ENCODE results near the gene SNX27.

DNA sequence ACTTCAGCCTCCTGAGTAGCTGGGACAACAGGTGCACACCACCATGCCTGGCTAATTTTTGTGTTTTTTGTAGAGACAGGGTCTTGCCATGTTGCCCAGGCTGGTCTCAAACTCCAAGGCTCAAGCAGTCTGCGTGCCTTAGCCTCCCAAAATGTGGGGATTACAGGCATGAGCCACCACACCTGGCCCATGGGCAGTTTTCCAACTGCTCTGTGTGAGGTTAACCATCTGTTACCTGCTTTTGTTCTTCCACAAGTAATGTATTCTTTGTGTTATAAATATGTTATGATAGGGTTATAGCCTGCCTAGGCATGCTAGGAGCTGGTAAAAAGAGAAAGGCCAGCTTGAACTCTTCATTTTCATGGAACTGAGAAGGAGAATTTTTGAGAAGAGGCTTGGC, 41.0 kb upstream of the SNX27 start:
- TF ChIP-seq, protein P1, sequence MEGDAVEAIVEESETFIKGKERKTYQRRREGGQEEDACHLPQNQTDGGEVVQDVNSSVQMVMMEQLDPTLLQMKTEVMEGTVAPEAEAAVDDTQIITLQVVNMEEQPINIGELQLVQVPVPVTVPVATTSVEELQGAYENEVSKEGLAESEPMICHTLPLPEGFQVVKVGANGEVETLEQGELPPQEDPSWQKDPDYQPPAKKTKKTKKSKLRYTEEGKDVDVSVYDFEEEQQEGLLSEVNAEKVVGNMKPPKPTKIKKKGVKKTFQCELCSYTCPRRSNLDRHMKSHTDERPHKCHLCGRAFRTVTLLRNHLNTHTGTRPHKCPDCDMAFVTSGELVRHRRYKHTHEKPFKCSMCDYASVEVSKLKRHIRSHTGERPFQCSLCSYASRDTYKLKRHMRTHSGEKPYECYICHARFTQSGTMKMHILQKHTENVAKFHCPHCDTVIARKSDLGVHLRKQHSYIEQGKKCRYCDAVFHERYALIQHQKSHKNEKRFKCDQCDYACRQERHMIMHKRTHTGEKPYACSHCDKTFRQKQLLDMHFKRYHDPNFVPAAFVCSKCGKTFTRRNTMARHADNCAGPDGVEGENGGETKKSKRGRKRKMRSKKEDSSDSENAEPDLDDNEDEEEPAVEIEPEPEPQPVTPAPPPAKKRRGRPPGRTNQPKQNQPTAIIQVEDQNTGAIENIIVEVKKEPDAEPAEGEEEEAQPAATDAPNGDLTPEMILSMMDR (conservative IDR thresholded peaks at IDR 0.05 in 1 of 2, IDR thresholded peaks at IDR 0.05 in 1 of 2; ENCODE audit: extremely low read depth in 1 of 2, insufficient read depth in 1 of 2, low read depth in 1 of 2, low read length in 2 of 2), result no peak
- no peak for TF ChIP-seq EZH2 (IDR thresholded peaks at IDR 0.05; ENCODE audit: borderline replicate concordance, low read length)
